GM23338 (cell line): ENCODE results near the gene EPG5. TPM values are rescaled to one million over a fixed set of nuclear protein-coding genes. Genes with fewer than 3 reads are reported as not detected.

Experiments used
- ATAC-seq: fragments of 200-7000 bp; cut with Tn5 transposase; 3 replicates; pipeline ENCODE4 v1.9.1; 2020
- DNase-seq: peaks from one replicate; pipeline ENCODE4 v3.0.0-alpha.2; 2015; ENCODE audit warnings: low spot score
- H2AFZ ChIP-seq: fragments of 200-600 bp; sonication (generic); 2 replicates; pipeline ENCODE4 v1.8.0; 2016; ENCODE audit warnings: antibody characterized with exemption, mild to moderate bottlenecking, moderate library complexity
- H3F3A ChIP-seq: fragments of 200-600 bp; sonication (generic); replicated peaks from 2 replicates; pipeline ENCODE4 v1.8.0; 2017; ENCODE audit warnings: antibody characterized with exemption, mixed run types, low read depth
- H3K27ac ChIP-seq: fragments of 200-600 bp; sonication (generic); 2 replicates; pipeline ENCODE4 v1.6.1; 2016; ENCODE audit warnings: low read depth
- H3K27me3 ChIP-seq: fragments of 200-600 bp; sonication (generic); 2 replicates; pipeline ENCODE4 v1.8.0; 2016; ENCODE audit warnings: mild to moderate bottlenecking, mixed run types, moderate library complexity; ENCODE audit not compliant: insufficient read depth
- H3K36me3 ChIP-seq: fragments of 200-600 bp; sonication (generic); 2 replicates; pipeline ENCODE4 v1.8.0; 2016; ENCODE audit warnings: mild to moderate bottlenecking; ENCODE audit not compliant: insufficient read depth
- H3K4me1 ChIP-seq: fragments of 200-600 bp; sonication (generic); 2 replicates; pipeline ENCODE4 v1.8.0; 2016; ENCODE audit warnings: mild to moderate bottlenecking, moderate library complexity; ENCODE audit not compliant: insufficient read depth
- H3K4me2 ChIP-seq: fragments of 200-600 bp; sonication (generic); 2 replicates; pipeline ENCODE4 v1.7.1; 2017; ENCODE audit warnings: mixed run types
- H3K4me3 ChIP-seq: fragments of 200-600 bp; sonication (generic); 2 replicates; pipeline ENCODE4 v1.6.1; 2016; ENCODE audit warnings: mixed run types
- H3K79me2 ChIP-seq: fragments of 200-600 bp; sonication (generic); replicated peaks from 2 replicates; pipeline ENCODE4 v1.8.0; 2017; ENCODE audit warnings: mild to moderate bottlenecking; ENCODE audit not compliant: insufficient read depth
- H3K9me2 ChIP-seq: fragments of 200-600 bp; sonication (generic); 2 replicates; pipeline ENCODE4 v1.8.0; 2017; ENCODE audit not compliant: insufficient read depth
- H4K20me1 ChIP-seq: fragments of 200-600 bp; sonication (generic); replicated peaks from 2 replicates; pipeline ENCODE4 v1.8.0; 2017; ENCODE audit warnings: mild to moderate bottlenecking; ENCODE audit not compliant: insufficient read depth
- H3K27ac Mint-ChIP-seq: 2 replicates; pipeline ENCODE4 v1.8.0; 2020; ENCODE audit warnings: inconsistent platforms, mild to moderate bottlenecking, moderate library complexity, mixed read lengths
- H3K27me3 Mint-ChIP-seq: 3 replicates; pipeline ENCODE4 v1.8.0; 2022; ENCODE audit warnings: low read depth, mild to moderate bottlenecking, moderate library complexity, mixed read lengths, inconsistent platforms; ENCODE audit not compliant: insufficient read depth, poor library complexity
- H3K36me3 Mint-ChIP-seq: 3 replicates; pipeline ENCODE4 v1.8.0; 2021; ENCODE audit warnings: low read depth, mild to moderate bottlenecking, inconsistent platforms, moderate library complexity, mixed read lengths
- H3K4me1 Mint-ChIP-seq: 3 replicates; pipeline ENCODE4 v1.8.0; 2020; ENCODE audit warnings: mild to moderate bottlenecking, inconsistent platforms, mixed read lengths
- H3K4me3 Mint-ChIP-seq: 3 replicates; pipeline ENCODE4 v1.8.0; 2021; ENCODE audit warnings: moderate library complexity, mild to moderate bottlenecking, inconsistent platforms, mixed read lengths
- H3K9me3 Mint-ChIP-seq: 3 replicates; pipeline ENCODE4 v1.8.0; 2020; ENCODE audit warnings: moderate library complexity, mild to moderate bottlenecking, inconsistent platforms, mixed read lengths
- CREB1 ChIP-seq: fragments of 250-450 bp; sonication (Bioruptor Pico); IDR thresholded peaks from 2 replicates; pipeline ENCODE4 v1.5.0; 2020; ENCODE audit warnings: low read depth, mild to moderate bottlenecking, moderate library complexity
- CTCF ChIP-seq, 2 experiments: fragments of 200-600 bp in 1 of 2; sonication (generic) in 1 of 2; conservative IDR thresholded peaks; 2 replicates each; pipeline versions ENCODE4 v1.5.1 to v1.6.1; 2016 to 2017; ENCODE audit warnings: antibody characterized with exemption in 2 of 2, low read depth in 2 of 2, mild to moderate bottlenecking in 2 of 2, moderate library complexity in 1 of 2
- EZH2phosphoT487 ChIP-seq: fragments of 200-600 bp; sonication (generic); IDR thresholded peaks from one replicate; pipeline ENCODE4 v1.8.1; 2018; ENCODE audit warnings: antibody characterized with exemption; ENCODE audit not compliant: unreplicated experiment
- JUNB ChIP-seq: IDR thresholded peaks from one replicate; pipeline ENCODE4 v1.6.1; 2016; ENCODE audit warnings: antibody characterized with exemption; ENCODE audit not compliant: unreplicated experiment
- STAT1 ChIP-seq: IDR thresholded peaks from one replicate; pipeline ENCODE4 v1.6.1; 2016; ENCODE audit warnings: antibody characterized with exemption; ENCODE audit not compliant: unreplicated experiment
- polyA plus RNA-seq: library from polyadenylated mRNA; unstranded; fragments of >200 nt; fragmentation: Nextera tagmentation; extraction: Ambion mirVana; gene quantifications from 2 replicates; pipeline ENCODE4 v1.2.1, GENCODE V29; 2016
- total RNA-seq: library from RNA; depleted of rRNA; stranded (reverse); fragments of >200 nt; shearing (Covaris generic); gene quantifications from 2 replicates; pipeline ENCODE4 v1.2.3, GENCODE V29; 2014

EPG5 gene
- total and polyA plus RNA-seq, 2 experiments from 2014 or later, result 4.1 to 29.2 TPM

- Histone ChIP-seq H3K9me2 (no peaks in the 10 kb centered on the region), H3K4me1 (no peaks in the 10 kb centered on the region), H3K36me3 (no peaks in the 10 kb centered on the region), H2AFZ (no peak overlapping the region), H3F3A (no peaks in the 10 kb centered on the region), H3K79me2 (no peaks in the 10 kb centered on the region), H3K4me2 (no peak overlapping the region), H4K20me1 (no peaks in the 10 kb centered on the region), H3K27ac (no peak overlapping the region), H3K4me3 (no peak overlapping the region), H3K27me3 (no peaks in the 10 kb centered on the region)
- H3K9me3 Mint-ChIP-seq, result no peaks in the 10 kb centered on the region
- TF ChIP-seq CTCF (conservative IDR thresholded peaks at IDR 0.05; ENCODE audit: low read depth in 2 of 2) (no peak), JUNB (no peak), EZH2phosphoT487 (no peak)
- H3K27me3 Mint-ChIP-seq, result no peaks in the 10 kb centered on the region
- H3K4me1 Mint-ChIP-seq, result peaks cover 7% of the 10 kb centered on the region
- no peak for DNase-seq
- no peak for ATAC-seq
- H3K36me3 Mint-ChIP-seq, result peaks cover 13% of the 10 kb centered on the region; the same call in 2 of the 3 replicates
- H3K27ac Mint-ChIP-seq, result no peak overlapping the region
- no peak overlapping the region for H3K4me3 Mint-ChIP-seq
Measured at GRCh38 chr18:45880876-45881558, 86.1 kb downstream of the EPG5 start.

- H3K4me3 Mint-ChIP-seq, result no peak overlapping the region
- Histone ChIP-seq H3K4me2 (no peak overlapping the region), H2AFZ (no peak overlapping the region), H3K4me3 (no peak overlapping the region), H4K20me1 (no peaks in the 10 kb centered on the region), H3K36me3 (no peaks in the 10 kb centered on the region), H3K4me1 (no peaks in the 10 kb centered on the region), H3K9me2 (no peaks in the 10 kb centered on the region), H3F3A (no peaks in the 10 kb centered on the region), H3K27me3 (no peaks in the 10 kb centered on the region), H3K27ac (no peak overlapping the region), H3K79me2 (no peaks in the 10 kb centered on the region)
- H3K9me3 Mint-ChIP-seq, result peaks cover 6% of the 10 kb centered on the region; the same call in 2 of the 3 replicates
- ATAC-seq (peak; percentile 100), DNase-seq (peak; percentile 86)
- H3K27ac Mint-ChIP-seq, result no peak overlapping the region
- TF ChIP-seq STAT1 (no peak), CREB1 (CRISPR knock-in tag) (peak; percentile 30; the same call in 1 of the 2 replicates), CTCF (conservative IDR thresholded peaks at IDR 0.05; ENCODE audit: low read depth in 2 of 2) (peak; percentile 98 to 99)
- peaks cover 22% of the 10 kb centered on the region for H3K36me3 Mint-ChIP-seq
- no peaks in the 10 kb centered on the region for H3K27me3 Mint-ChIP-seq
- peaks cover 7% of the 10 kb centered on the region for H3K4me1 Mint-ChIP-seq
Measured at GRCh38 chr18:45879681-45880655, 87.2 kb downstream of the EPG5 start.
